ENCODE results near the gene STX8. TPM values are rescaled to one million over a fixed set of nuclear protein-coding genes. Genes with fewer than 3 reads are reported as not detected.

The STX8 gene
- total RNA-seq, 2 donors from 2014 or later, result 41.6 to 57.2 TPM

DNA sequence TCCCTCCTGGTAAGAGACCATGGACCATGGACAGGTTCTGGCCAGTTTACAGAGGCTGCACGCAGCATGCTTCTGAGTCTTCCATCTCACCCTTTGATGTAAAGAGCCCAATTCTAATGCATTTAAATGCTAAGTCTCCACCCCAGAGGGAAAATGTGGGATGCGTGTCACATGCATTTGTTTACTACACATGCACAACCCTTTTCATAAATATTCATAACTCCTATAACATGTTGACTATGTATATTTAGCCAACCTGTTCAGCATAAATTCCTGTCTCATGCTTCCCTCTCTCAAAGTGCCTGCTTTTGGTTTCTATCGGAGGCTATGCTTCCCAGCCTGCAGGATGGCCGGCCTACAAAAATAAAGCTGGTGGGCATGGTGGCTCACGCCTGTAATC lies 260.3 kb downstream of the STX8 start:
- H3K9ac ChIP-seq (ENCODE audit: low read depth in 2 of 2, low read length in 2 of 2), result no peak overlapping the region
- DNase-seq, result no peak
- no peak overlapping the region for H3K27ac ChIP-seq
- no peaks in the 10 kb centered on the region for H3K27me3 ChIP-seq
- no peaks in the 10 kb centered on the region for H3K36me3 ChIP-seq
- H3K4me3 ChIP-seq, result no peak overlapping the region
- intact Hi-C loops (cut with DNase I), result no loop called here
- TF ChIP-seq, protein P1, sequence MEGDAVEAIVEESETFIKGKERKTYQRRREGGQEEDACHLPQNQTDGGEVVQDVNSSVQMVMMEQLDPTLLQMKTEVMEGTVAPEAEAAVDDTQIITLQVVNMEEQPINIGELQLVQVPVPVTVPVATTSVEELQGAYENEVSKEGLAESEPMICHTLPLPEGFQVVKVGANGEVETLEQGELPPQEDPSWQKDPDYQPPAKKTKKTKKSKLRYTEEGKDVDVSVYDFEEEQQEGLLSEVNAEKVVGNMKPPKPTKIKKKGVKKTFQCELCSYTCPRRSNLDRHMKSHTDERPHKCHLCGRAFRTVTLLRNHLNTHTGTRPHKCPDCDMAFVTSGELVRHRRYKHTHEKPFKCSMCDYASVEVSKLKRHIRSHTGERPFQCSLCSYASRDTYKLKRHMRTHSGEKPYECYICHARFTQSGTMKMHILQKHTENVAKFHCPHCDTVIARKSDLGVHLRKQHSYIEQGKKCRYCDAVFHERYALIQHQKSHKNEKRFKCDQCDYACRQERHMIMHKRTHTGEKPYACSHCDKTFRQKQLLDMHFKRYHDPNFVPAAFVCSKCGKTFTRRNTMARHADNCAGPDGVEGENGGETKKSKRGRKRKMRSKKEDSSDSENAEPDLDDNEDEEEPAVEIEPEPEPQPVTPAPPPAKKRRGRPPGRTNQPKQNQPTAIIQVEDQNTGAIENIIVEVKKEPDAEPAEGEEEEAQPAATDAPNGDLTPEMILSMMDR (IDR thresholded peaks at IDR 0.05), result no peak
- H3K9me3 ChIP-seq, result no peaks in the 10 kb centered on the region
- H3K4me1 ChIP-seq, result no peaks in the 10 kb centered on the region

DNA sequence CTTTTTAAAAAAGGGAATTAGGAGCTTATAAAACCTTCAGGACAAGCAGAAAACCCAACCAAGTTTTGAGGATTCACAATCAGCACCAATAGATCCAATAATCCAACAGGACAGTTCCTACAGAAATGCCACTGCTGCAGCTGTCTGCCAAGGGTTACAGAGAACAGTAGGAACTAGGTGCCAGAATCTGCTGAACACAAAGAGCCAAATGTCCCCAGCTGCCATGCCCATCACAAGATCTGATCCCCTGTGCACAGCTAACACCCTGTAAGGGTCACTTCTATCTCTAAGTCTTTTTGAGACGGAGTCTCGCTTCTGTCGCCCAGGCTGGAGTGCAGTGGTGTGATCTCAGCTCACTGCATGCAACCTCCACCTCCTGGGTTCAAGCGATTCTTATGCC lies 262.3 kb downstream of the STX8 start:
- no peaks in the 10 kb centered on the region for H3K27me3 ChIP-seq
- H3K9me3 ChIP-seq, result no peaks in the 10 kb centered on the region
- intact Hi-C loops (cut with DNase I), result no loop called here
- H3K4me3 ChIP-seq, result no peak overlapping the region
- TF ChIP-seq, protein P1 (IDR thresholded peaks at IDR 0.05), result no peak
- no peak overlapping the region for H3K9ac ChIP-seq (ENCODE audit: low read depth in 2 of 2, low read length in 2 of 2)
- H3K27ac ChIP-seq, result no peak overlapping the region
- H3K36me3 ChIP-seq, result no peaks in the 10 kb centered on the region
- DNase-seq, result no peak
- no peaks in the 10 kb centered on the region for H3K4me1 ChIP-seq

DNA sequence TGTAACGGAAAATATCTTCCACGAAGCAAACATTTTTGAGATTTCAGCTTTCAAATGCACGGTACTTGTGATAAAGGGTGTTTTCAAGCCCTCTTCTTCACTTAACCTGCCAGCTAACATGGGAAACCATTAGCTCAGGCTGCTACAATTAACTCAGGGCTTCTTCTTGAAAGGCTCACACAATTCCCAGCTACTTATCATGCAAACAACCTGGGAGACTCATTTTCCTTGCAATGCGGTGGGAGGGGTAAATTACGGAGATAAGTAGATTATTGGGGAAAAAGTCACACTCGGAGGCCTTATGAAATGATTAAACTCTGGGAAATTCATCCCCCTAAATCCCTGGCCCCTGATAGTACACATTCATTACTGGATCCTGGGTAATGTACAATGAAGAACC lies 266.4 kb downstream of the STX8 start:
- Histone ChIP-seq H3K4me1 (no peaks in the 10 kb centered on the region), H3K9ac (ENCODE audit: low read depth in 2 of 2, low read length in 2 of 2) (no peak overlapping the region), H3K36me3 (no peaks in the 10 kb centered on the region), H3K27ac (no peak overlapping the region), H3K9me3 (no peaks in the 10 kb centered on the region), H3K27me3 (no peaks in the 10 kb centered on the region), H3K4me3 (no peak overlapping the region)
- TF ChIP-seq, protein P1 (IDR thresholded peaks at IDR 0.05), result no peak
- no peak for DNase-seq
- intact Hi-C loops (cut with DNase I), result no loop called here

DNA sequence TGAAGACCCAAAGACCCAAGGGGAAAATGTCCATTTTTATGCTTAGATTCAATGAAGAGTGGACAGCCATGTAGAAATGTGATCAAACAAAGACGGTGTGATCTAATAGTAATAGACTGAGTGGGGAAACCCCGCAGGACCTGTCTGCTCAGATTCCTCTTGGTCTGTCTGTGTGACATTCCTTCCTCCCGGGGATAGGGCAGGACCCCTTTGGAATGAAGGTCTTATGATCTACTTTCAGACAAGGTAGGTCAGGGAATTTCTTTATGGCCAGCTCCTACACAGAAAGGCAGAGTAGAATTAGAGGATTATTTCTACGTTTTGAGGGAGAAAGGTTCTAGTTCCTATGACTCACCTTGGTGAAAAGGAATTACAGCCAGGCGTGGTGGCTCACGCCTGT lies 267.6 kb downstream of the STX8 start:
- no peak for DNase-seq
- Histone ChIP-seq H3K4me3 (no peak overlapping the region), H3K27ac (no peak overlapping the region), H3K9ac (ENCODE audit: low read depth in 2 of 2, low read length in 2 of 2) (no peak overlapping the region), H3K36me3 (no peaks in the 10 kb centered on the region), H3K4me1 (no peaks in the 10 kb centered on the region), H3K9me3 (no peaks in the 10 kb centered on the region), H3K27me3 (no peaks in the 10 kb centered on the region)
- TF ChIP-seq, protein P1 (IDR thresholded peaks at IDR 0.05), result no peak
- intact Hi-C loops (cut with DNase I), result no loop called here

DNA sequence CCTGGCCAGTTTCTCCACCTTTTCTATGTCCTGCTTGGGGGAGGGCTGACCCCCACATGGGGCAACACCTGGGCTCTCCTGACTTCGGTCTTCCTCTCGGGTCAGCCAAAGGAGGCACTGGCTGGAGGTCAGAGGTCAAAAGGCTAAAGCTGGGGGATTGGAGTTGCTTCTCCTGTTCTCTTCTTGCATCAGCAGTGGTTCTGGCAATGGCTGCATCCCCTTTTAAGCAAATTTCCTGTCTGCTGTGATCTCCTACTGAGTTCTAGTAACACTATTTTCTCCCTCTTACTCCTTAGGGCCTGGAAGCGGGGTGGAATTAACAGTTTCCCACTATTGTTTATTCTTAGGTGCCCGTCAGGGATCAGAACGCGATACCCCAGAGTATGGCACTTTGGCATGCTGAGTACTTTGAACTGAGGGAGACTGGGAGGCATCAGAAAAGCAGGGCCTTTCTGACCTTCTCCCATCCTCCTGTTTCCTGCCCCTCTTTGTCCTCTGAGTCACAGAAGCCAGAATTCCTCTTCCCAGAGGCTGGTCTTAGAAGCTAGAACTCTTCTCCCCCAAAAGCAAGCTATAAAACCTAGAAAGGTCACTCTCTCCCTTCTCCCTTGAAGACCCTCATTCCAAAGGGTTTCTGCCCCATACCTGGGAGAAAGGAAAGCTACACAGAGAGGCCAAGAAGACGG lies 268.2 kb downstream of the STX8 start:
- intact Hi-C loops (cut with DNase I), result no loop called here
- Histone ChIP-seq H3K4me3 (no peak overlapping the region), H3K27me3 (no peaks in the 10 kb centered on the region), H3K36me3 (no peaks in the 10 kb centered on the region), H3K27ac (no peak overlapping the region), H3K9ac (ENCODE audit: low read depth in 2 of 2, low read length in 2 of 2) (no peak overlapping the region), H3K4me1 (no peaks in the 10 kb centered on the region), H3K9me3 (no peaks in the 10 kb centered on the region)
- TF ChIP-seq, protein P1 (IDR thresholded peaks at IDR 0.05), result no peak
- no peak for DNase-seq
